ENCODE results near the gene CFAP47.

The CFAP47 gene

GRCh38 chrX:36336751-36337150, 417.2 kb downstream of the CFAP47 start (continued):
- TF ChIP-seq TSHZ2 (CRISPR knock-in tag; IDR thresholded peaks at IDR 0.05) (peak; percentile 77; the same call in 1 of the 2 replicates), OSR1 (CRISPR knock-in tag; IDR thresholded peaks at IDR 0.05) (no peak), GLIS3 (CRISPR knock-in tag; IDR thresholded peaks at IDR 0.05) (no peak), ESRRG (CRISPR knock-in tag; IDR thresholded peaks at IDR 0.05) (no peak), ARNTL (CRISPR knock-in tag; IDR thresholded peaks at IDR 0.05; ENCODE audit: borderline replicate concordance, low read depth) (no peak), SNAI2 (CRISPR knock-in tag; IDR thresholded peaks at IDR 0.05) (no peak), TOX (CRISPR knock-in tag; IDR thresholded peaks at IDR 0.05; ENCODE audit: borderline replicate concordance) (no peak), ISL1 (CRISPR knock-in tag; IDR thresholded peaks at IDR 0.05) (peak; percentile 49; the same call in 1 of the 2 replicates), ZNF565 (CRISPR knock-in tag; conservative IDR thresholded peaks at IDR 0.05; ENCODE audit: low read depth) (no peak), POU6F1 (CRISPR knock-in tag; IDR thresholded peaks at IDR 0.05; ENCODE audit: borderline replicate concordance, low read depth) (no peak), CSDC2 (CRISPR knock-in tag; IDR thresholded peaks at IDR 0.05) (no peak), RARB (CRISPR knock-in tag; IDR thresholded peaks at IDR 0.05) (no peak), CREB5 (CRISPR knock-in tag; IDR thresholded peaks at IDR 0.05; ENCODE audit: low read depth) (no peak), ZNF70 (CRISPR knock-in tag; IDR thresholded peaks at IDR 0.05) (no peak)

GRCh38 chrX:36344301-36344700, 424.8 kb downstream of the CFAP47 start:
- no peak for TF ChIP-seq ZNF70 (CRISPR knock-in tag; IDR thresholded peaks at IDR 0.05)
- no peak for TF ChIP-seq TCF4 (CRISPR knock-in tag; IDR thresholded peaks at IDR 0.05; ENCODE audit: borderline replicate concordance)
- no peak for TF ChIP-seq POU6F1 (CRISPR knock-in tag; IDR thresholded peaks at IDR 0.05; ENCODE audit: borderline replicate concordance, low read depth)
- TF ChIP-seq ZNF8 (CRISPR knock-in tag; IDR thresholded peaks at IDR 0.05), result no peak
- no peak for TF ChIP-seq ZFP3 (CRISPR knock-in tag; IDR thresholded peaks at IDR 0.05)
- TF ChIP-seq CREB5 (CRISPR knock-in tag; IDR thresholded peaks at IDR 0.05; ENCODE audit: low read depth), result no peak
- no peak for TF ChIP-seq ISL1 (CRISPR knock-in tag; IDR thresholded peaks at IDR 0.05)
- no peak for TF ChIP-seq ESRRG (CRISPR knock-in tag; IDR thresholded peaks at IDR 0.05)
- TF ChIP-seq ZNF565 (CRISPR knock-in tag; conservative IDR thresholded peaks at IDR 0.05; ENCODE audit: low read depth), result no peak
- no peak for TF ChIP-seq ZC3H10 (CRISPR knock-in tag; IDR thresholded peaks at IDR 0.05)
- TF ChIP-seq TSHZ2 (CRISPR knock-in tag; IDR thresholded peaks at IDR 0.05), result no peak
- no peak for TF ChIP-seq PPARA (CRISPR knock-in tag; IDR thresholded peaks at IDR 0.05; ENCODE audit: borderline replicate concordance)
- no peak for TF ChIP-seq BACH2 (CRISPR knock-in tag; IDR thresholded peaks at IDR 0.05; ENCODE audit: borderline replicate concordance)
- no peak for TF ChIP-seq PATZ1 (CRISPR knock-in tag; IDR thresholded peaks at IDR 0.05; ENCODE audit: borderline replicate concordance)
- no peak for TF ChIP-seq TOX (CRISPR knock-in tag; IDR thresholded peaks at IDR 0.05; ENCODE audit: borderline replicate concordance)
- no peak for TF ChIP-seq RARB (CRISPR knock-in tag; IDR thresholded peaks at IDR 0.05)
- TF ChIP-seq CSRNP3 (CRISPR knock-in tag; IDR thresholded peaks at IDR 0.05), result no peak
- TF ChIP-seq ARNTL (CRISPR knock-in tag; IDR thresholded peaks at IDR 0.05; ENCODE audit: borderline replicate concordance, low read depth), result no peak
- TF ChIP-seq ZFP30 (CRISPR knock-in tag; IDR thresholded peaks at IDR 0.05), result no peak
- TF ChIP-seq SNAI2 (CRISPR knock-in tag; IDR thresholded peaks at IDR 0.05), result no peak
- ATAC-seq, result no peak

Data from SK-N-SH treated with all-trans-retinoic acid at 6 μM for 48 hours (cell line).